RWPE2 (cell line): ENCODE results near the gene TSTD1.
A peak's percentile ranks its signal among the peaks of the same experiment; 100 is the strongest.
"Not testable (repeated sequence)": the region's sequence is repeated elsewhere in the genome, so short reads cannot be mapped to it uniquely, and the experiment has no call there.

Source experiments
- ATAC-seq: fragments of 200-7000 bp; cut with Tn5 transposase; 3 replicates; pipeline ENCODE4 v1.9.1; 2021; ENCODE audit warnings: low read depth
- DNase-seq: peaks from one replicate; pipeline ENCODE4 v3.0.0-alpha.2; 2020; ENCODE audit warnings: low spot score
- H3K27ac ChIP-seq: fragments of 450-650 bp; 2 replicates; pipeline ENCODE4 v1.5.1; 2017; ENCODE audit warnings: mild to moderate bottlenecking; ENCODE audit not compliant: poor library complexity, severe bottlenecking
- H3K27me3 ChIP-seq: fragments of 250-450 bp; sonication (Bioruptor Pico); 2 replicates; pipeline ENCODE4 v1.5.1; 2021; ENCODE audit warnings: mild to moderate bottlenecking, moderate library complexity; ENCODE audit not compliant: insufficient read depth, poor library complexity, severe bottlenecking
- H3K36me3 ChIP-seq: fragments of 250-450 bp; sonication (Bioruptor Pico); 2 replicates; pipeline ENCODE4 v1.5.1; 2020; ENCODE audit warnings: low read depth, mild to moderate bottlenecking, moderate library complexity
- H3K4me1 ChIP-seq: fragments of 250-450 bp; sonication (Bioruptor Pico); 2 replicates; pipeline ENCODE4 v1.5.1; 2021; ENCODE audit warnings: mild to moderate bottlenecking, moderate library complexity; ENCODE audit not compliant: insufficient read depth, poor library complexity, severe bottlenecking
- H3K4me3 ChIP-seq: fragments of 250-450 bp; sonication (Bioruptor Pico); 2 replicates; pipeline ENCODE4 v1.5.1; 2021; ENCODE audit warnings: mild to moderate bottlenecking, moderate library complexity; ENCODE audit not compliant: severe bottlenecking
- H3K9me3 ChIP-seq: fragments of 250-450 bp; sonication (Bioruptor Pico); 2 replicates; pipeline ENCODE4 v1.5.1; 2021; ENCODE audit warnings: mild to moderate bottlenecking, moderate library complexity; ENCODE audit not compliant: severe bottlenecking
- CTCF ChIP-seq: fragments of 450-650 bp; IDR thresholded peaks from one replicate; pipeline ENCODE4 v1.5.1; 2017; ENCODE audit warnings: mild to moderate bottlenecking, moderate library complexity; ENCODE audit not compliant: poor library complexity, severe bottlenecking

Gene TSTD1

GRCh38 chr1:161018631-161018930 is 20.2 kb downstream of the TSTD1 start:
- Histone ChIP-seq H3K4me1 (peaks cover 52% of the 10 kb centered on the region), H3K27me3 (no peaks in the 10 kb centered on the region), H3K27ac (peak overlapping the region; percentile 89), H3K36me3 (peaks cover 21% of the 10 kb centered on the region), H3K9me3 (no peaks in the 10 kb centered on the region), H3K4me3 (peak overlapping the region; percentile 73)
- DNase-seq = no peak
- no peak for ATAC-seq
- TF ChIP-seq CTCF = no peak

- H3K4me3 ChIP-seq = no peak overlapping the region
- peak overlapping the region; percentile 89 for H3K27ac ChIP-seq
- H3K4me1 ChIP-seq = peaks cover 58% of the 10 kb centered on the region
- no peak for TF ChIP-seq CTCF
- no peak for DNase-seq
- H3K36me3 ChIP-seq = peaks cover 26% of the 10 kb centered on the region
- H3K27me3 ChIP-seq = no peaks in the 10 kb centered on the region
- ATAC-seq = no peak
- no peaks in the 10 kb centered on the region for H3K9me3 ChIP-seq
Observed at GRCh38 chr1:161017756-161018630, 20.8 kb downstream of the TSTD1 start.

GRCh38 chr1:161017181-161017580 is 21.6 kb downstream of the TSTD1 start:
- Histone ChIP-seq H3K4me1 (peaks cover 58% of the 10 kb centered on the region), H3K36me3 (peaks cover 27% of the 10 kb centered on the region), H3K27ac (peak overlapping the region; percentile 89)
- not testable (repeated sequence) for H3K27me3 ChIP-seq, ATAC-seq, H3K4me3 ChIP-seq, H3K9me3 ChIP-seq, DNase-seq

GRCh38 chr1:161016683-161017082 is 22.1 kb downstream of the TSTD1 start:
- H3K27ac ChIP-seq = peak overlapping the region; percentile 89
- H3K4me3 ChIP-seq, H3K27me3 ChIP-seq, DNase-seq, H3K9me3 ChIP-seq, ATAC-seq: not testable (repeated sequence)
- peaks cover 32% of the 10 kb centered on the region for H3K36me3 ChIP-seq
- peaks cover 53% of the 10 kb centered on the region for H3K4me1 ChIP-seq

GRCh38 chr1:161013488-161014230 is 25.1 kb downstream of the TSTD1 start:
- Histone ChIP-seq H3K4me1 (peaks cover 45% of the 10 kb centered on the region), H3K36me3 (peaks cover 40% of the 10 kb centered on the region), H3K27me3 (no peaks in the 10 kb centered on the region), H3K4me3 (no peak overlapping the region), H3K9me3 (no peaks in the 10 kb centered on the region), H3K27ac (peak overlapping the region; percentile 89)
- TF ChIP-seq CTCF = no peak
- DNase-seq (peak; percentile 95), ATAC-seq (peak; percentile 92)

GRCh38 chr1:161013131-161013487 is 25.7 kb downstream of the TSTD1 start:
- Histone ChIP-seq H3K27me3 (no peaks in the 10 kb centered on the region), H3K36me3 (peaks cover 42% of the 10 kb centered on the region), H3K9me3 (no peaks in the 10 kb centered on the region), H3K4me1 (peaks cover 40% of the 10 kb centered on the region), H3K4me3 (no peak overlapping the region), H3K27ac (peak overlapping the region; percentile 89)
- no peak for DNase-seq
- no peak for TF ChIP-seq CTCF
- peak; percentile 13; the same call in 2 of the 3 replicates for ATAC-seq
